Activated T-cell treated with anti-CD3 and anti-CD28 coated beads, Interleukin-2, amount 50 U/mL, for 72 hours (primary cell): ENCODE measurements around the gene TIMM23. TPM values are rescaled to one million over a fixed set of nuclear protein-coding genes. Genes with fewer than 3 reads are reported as not detected.
"Not testable (repeated sequence)": the region's sequence is repeated elsewhere in the genome, so short reads cannot be mapped to it uniquely, and the experiment has no call there.

Experiments used
- ATAC-seq, 2 donors: fragments of 150-1000 bp; cut with Tn5 transposase; replicated peaks in 1 of 2; 2 replicates each; pipeline ENCODE4 v1.10.0; 2021; ENCODE audit warnings: moderate library complexity in 2 of 2, mild to moderate bottlenecking in 1 of 2
- DNase-seq, 2 donors: peaks; one replicate each; pipeline ENCODE4 v3.0.0; 2021 to 2022; ENCODE audit warnings: mixed read lengths in 1 of 2
- H3K27ac Mint-ChIP-seq: one replicate; pipeline ENCODE4 v1.8.0; 2022; ENCODE audit warnings: mild to moderate bottlenecking, moderate library complexity, mixed read lengths
- H3K27me3 Mint-ChIP-seq: one replicate; pipeline ENCODE4 v1.8.0; 2022; ENCODE audit warnings: low read depth, mixed read lengths
- H3K36me3 Mint-ChIP-seq, 2 donors: one replicate each; pipeline ENCODE4 v1.8.0; 2022; ENCODE audit warnings: mixed read lengths in 2 of 2, mild to moderate bottlenecking in 1 of 2; ENCODE audit not compliant: insufficient read depth in 2 of 2
- H3K4me1 Mint-ChIP-seq: one replicate; pipeline ENCODE4 v1.8.0; 2022; ENCODE audit warnings: low read depth, mixed read lengths
- H3K4me3 Mint-ChIP-seq, 2 donors: one replicate each; pipeline ENCODE4 v1.8.0; 2022; ENCODE audit warnings: mild to moderate bottlenecking in 2 of 2, mixed read lengths in 2 of 2, moderate library complexity in 2 of 2
- H3K9me3 Mint-ChIP-seq, 2 donors: one replicate each; pipeline ENCODE4 v1.8.0; 2022; ENCODE audit warnings: mixed read lengths in 2 of 2
- total RNA-seq, 2 donors: library from RNA; stranded (reverse); gene quantifications; one replicate each; pipeline ENCODE4 v1.2.3, GENCODE V29; 2022

TIMM23 gene
- total RNA-seq, result 10 to 100 TPM; 32.8 to 35.4 TPM

GRCh38 chr10:45972106-45972812, at the start of gene TIMM23:
Gene TIMM23 (plus strand): TSS chr10:45972489. CDS start chr10:45972625, 136 bp downstream.
- H3K4me3 Mint-ChIP-seq, result peak within 1 kb of the TSS; percentile 99
- DNase-seq (peak; percentile 87 to 88), ATAC-seq (peak; percentile 92 to 93)
- H3K36me3 Mint-ChIP-seq, H3K27me3 Mint-ChIP-seq, H3K9me3 Mint-ChIP-seq: not testable (repeated sequence)
- peaks cover 33% of the 10 kb centered on the region for H3K4me1 Mint-ChIP-seq
- peak within 1 kb of the TSS; percentile 97 for H3K27ac Mint-ChIP-seq

GRCh38 chr10:45926790-45927189, 45.5 kb upstream of the TIMM23 start:
- H3K27ac Mint-ChIP-seq, H3K27me3 Mint-ChIP-seq, H3K36me3 Mint-ChIP-seq: not testable (repeated sequence)

GRCh38 chr10:45931305-45931704, 41.0 kb upstream of the TIMM23 start:
- DNase-seq, H3K27ac Mint-ChIP-seq, H3K27me3 Mint-ChIP-seq, H3K9me3 Mint-ChIP-seq, ATAC-seq, H3K4me1 Mint-ChIP-seq, H3K4me3 Mint-ChIP-seq: not testable (repeated sequence)
- peaks cover 1 to 13% of the 10 kb centered on the region in 2 donors for H3K36me3 Mint-ChIP-seq

More at GRCh38 chr10:45926790-45927189, 45.5 kb upstream of the TIMM23 start:
- not testable (repeated sequence) for H3K4me3 Mint-ChIP-seq, DNase-seq, ATAC-seq, H3K4me1 Mint-ChIP-seq, H3K9me3 Mint-ChIP-seq

GRCh38 chr10:45934788-45935187, 37.5 kb upstream of the TIMM23 start:
- H3K27ac Mint-ChIP-seq, ATAC-seq, H3K36me3 Mint-ChIP-seq, DNase-seq, H3K27me3 Mint-ChIP-seq, H3K4me3 Mint-ChIP-seq, H3K4me1 Mint-ChIP-seq, H3K9me3 Mint-ChIP-seq: not testable (repeated sequence)

- H3K27ac Mint-ChIP-seq, ATAC-seq, H3K36me3 Mint-ChIP-seq, H3K9me3 Mint-ChIP-seq, H3K4me1 Mint-ChIP-seq, H3K27me3 Mint-ChIP-seq, H3K4me3 Mint-ChIP-seq, DNase-seq: not testable (repeated sequence)
These were observed 33.1 kb upstream of the TIMM23 start for GRCh38 chr10:45939176-45939697.

GRCh38 chr10:45941196-45941595, 31.1 kb upstream of the TIMM23 start:
- H3K27ac Mint-ChIP-seq, ATAC-seq, H3K27me3 Mint-ChIP-seq, H3K36me3 Mint-ChIP-seq, H3K4me1 Mint-ChIP-seq, H3K4me3 Mint-ChIP-seq, DNase-seq, H3K9me3 Mint-ChIP-seq: not testable (repeated sequence)

GRCh38 chr10:45945476-45945875, 26.8 kb upstream of the TIMM23 start:
- not testable (repeated sequence) for H3K4me1 Mint-ChIP-seq, ATAC-seq, H3K27me3 Mint-ChIP-seq

GRCh38 chr10:45947363-45947762, 24.9 kb upstream of the TIMM23 start:
- H3K27ac Mint-ChIP-seq, H3K4me1 Mint-ChIP-seq, H3K4me3 Mint-ChIP-seq, DNase-seq, H3K9me3 Mint-ChIP-seq, ATAC-seq, H3K27me3 Mint-ChIP-seq, H3K36me3 Mint-ChIP-seq: not testable (repeated sequence)

More at GRCh38 chr10:45945476-45945875, 26.8 kb upstream of the TIMM23 start:
- not testable (repeated sequence) for DNase-seq, H3K9me3 Mint-ChIP-seq, H3K27ac Mint-ChIP-seq, H3K4me3 Mint-ChIP-seq, H3K36me3 Mint-ChIP-seq

- not testable (repeated sequence) for H3K27me3 Mint-ChIP-seq, DNase-seq, ATAC-seq, H3K4me3 Mint-ChIP-seq, H3K9me3 Mint-ChIP-seq, H3K36me3 Mint-ChIP-seq, H3K4me1 Mint-ChIP-seq, H3K27ac Mint-ChIP-seq
These were observed 23.5 kb upstream of the TIMM23 start for GRCh38 chr10:45948801-45949200.

- not testable (repeated sequence) for H3K27me3 Mint-ChIP-seq, H3K27ac Mint-ChIP-seq, H3K4me3 Mint-ChIP-seq, H3K36me3 Mint-ChIP-seq, DNase-seq, ATAC-seq, H3K4me1 Mint-ChIP-seq, H3K9me3 Mint-ChIP-seq
These were observed 17.9 kb upstream of the TIMM23 start for GRCh38 chr10:45954367-45954766.

- H3K4me3 Mint-ChIP-seq, H3K27ac Mint-ChIP-seq, DNase-seq, H3K4me1 Mint-ChIP-seq, H3K27me3 Mint-ChIP-seq, H3K36me3 Mint-ChIP-seq, ATAC-seq, H3K9me3 Mint-ChIP-seq: not testable (repeated sequence)
These were observed 15.7 kb upstream of the TIMM23 start for GRCh38 chr10:45956634-45957033.

- H3K36me3 Mint-ChIP-seq, H3K9me3 Mint-ChIP-seq, H3K27me3 Mint-ChIP-seq, H3K4me1 Mint-ChIP-seq, H3K4me3 Mint-ChIP-seq, DNase-seq: not testable (repeated sequence)
- peak in 1 of 2 donors; percentile 37 for ATAC-seq
- H3K27ac Mint-ChIP-seq, result peak overlapping the region; percentile 39
These were observed 14.4 kb upstream of the TIMM23 start for GRCh38 chr10:45957928-45958327.

- H3K4me3 Mint-ChIP-seq, H3K36me3 Mint-ChIP-seq, H3K9me3 Mint-ChIP-seq, H3K27me3 Mint-ChIP-seq, DNase-seq: not testable (repeated sequence)
- peak; percentile 81 to 83 for ATAC-seq
- Mint-ChIP-seq H3K27ac (peak overlapping the region; percentile 50), H3K4me1 (peaks cover 18% of the 10 kb centered on the region)
These were observed 9.4 kb upstream of the TIMM23 start for GRCh38 chr10:45962686-45963452.
